ENCODE results near the gene ANGPT4. TPM values are rescaled to one million over a fixed set of nuclear protein-coding genes. Genes with fewer than 3 reads are reported as not detected.
A peak's percentile ranks its signal among the peaks of the same experiment; 100 is the strongest.

ANGPT4 gene
- total and polyA plus RNA-seq, 9 of the 15 experiments (the other 6 are each of a cell fraction or from before 2014, with no cell fraction given): not detected

DNA sequence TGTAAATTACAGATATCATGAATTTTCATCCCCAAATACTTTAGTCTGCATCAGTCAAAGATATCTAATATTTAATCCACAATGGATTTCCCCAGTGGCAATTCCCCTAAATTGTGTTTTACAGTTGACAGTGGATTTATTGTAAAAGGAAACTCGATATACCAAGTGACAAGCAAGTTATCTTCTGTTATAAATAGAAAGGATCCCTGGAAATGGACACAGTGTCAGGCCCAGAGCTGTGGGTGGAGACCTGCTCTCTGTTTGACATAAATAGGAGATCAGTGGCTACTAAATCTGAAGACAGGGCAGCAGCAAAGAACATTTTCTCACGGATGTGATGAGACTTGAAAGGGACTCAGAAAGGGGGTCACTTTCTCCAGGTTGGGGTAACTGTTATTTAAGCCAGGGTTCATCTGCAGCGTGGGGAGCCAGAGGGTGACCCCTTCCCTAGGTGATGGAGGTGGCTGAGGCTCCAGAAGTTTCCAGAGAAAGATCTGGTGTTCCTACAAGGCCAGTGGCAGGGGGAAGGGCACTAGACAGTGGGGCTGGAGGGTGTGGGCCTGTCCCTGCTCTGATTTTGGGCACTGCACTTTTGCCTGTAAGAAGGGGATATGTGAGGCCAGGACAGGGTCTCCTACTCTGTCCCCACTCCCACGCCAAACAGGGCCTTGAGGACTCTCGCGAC, 94.9 kb downstream of the ANGPT4 start:
- H3K27me3 ChIP-seq (ENCODE audit: control insufficient read depth in 2 of 2, insufficient read depth in 2 of 2, low read length in 2 of 2): no peaks in the 10 kb centered on the region
- peak overlapping the region; percentile 26; the same call in 1 of the 2 replicates for H2AFZ ChIP-seq (ENCODE audit: low read depth, low read length)
- H3K9me1 ChIP-seq (ENCODE audit: control insufficient read depth, insufficient read depth, low read length): no peaks in the 10 kb centered on the region
- DNase-seq (ENCODE audit: extremely low read depth in 1 of 4, low spot score in 3 of 4) (peak in 1 of 4 experiments; percentile 55), FAIRE-seq (no peak), ATAC-seq (peak; percentile 18; the same call in 1 of the 3 replicates)
- no peaks in the 10 kb centered on the region for H3K36me3 ChIP-seq (ENCODE audit: control insufficient read depth, insufficient read depth, low read length)
- 7% methylated on average over 3 of the region's 6 CpGs for WGBS (ENCODE audit: insufficient coverage, low coverage, missing lambda C conversion rate)
- peaks cover 22 to 35% of the 10 kb centered on the region in 2 experiments for H3K4me1 ChIP-seq (replicated peaks in 1 of 2; ENCODE audit: control insufficient read depth in 2 of 2, insufficient read depth in 2 of 2, low read length in 2 of 2)
- intact Hi-C loops (cut with micrococcal nuclease) (no loop called here), in situ Hi-C loops (cut with MboI) (no loop called here)
- TF ChIP-seq SIRT6 (IDR thresholded peaks at IDR 0.05; ENCODE audit: low read depth, low read length) (no peak), XRCC4 (IDR thresholded peaks at IDR 0.05; ENCODE audit: extremely low read depth, insufficient read depth, insufficient read length) (no peak), MEIS2 (IDR thresholded peaks at IDR 0.05; ENCODE audit: partially characterized antibody) (peak; percentile 30)
- peak overlapping the region; percentile 29 for H3K4me2 ChIP-seq (ENCODE audit: insufficient read depth, low read length)
- H3K27ac ChIP-seq (ENCODE audit: extremely low read depth, low read depth, low read length): peak overlapping the region; percentile 28; the same call in 2 of the 3 replicates
- ChIA-PET POLR2A (interaction anchor here (1.1 kb wide), 1 partner anchor 12 kb away, joined by 3 read pairs; the partner anchor contains the start of gene FAM110A), CTCF (ENCODE audit: low intra/inter-chr PET ratio) (no interaction called here)
- peak overlapping the region in 1 of 2 experiments; percentile 82 for H3K9ac ChIP-seq (ENCODE audit: insufficient read depth in 1 of 2, low read depth in 2 of 2, low read length in 2 of 2)
- no peaks in the 10 kb centered on the region for H3K79me2 ChIP-seq (ENCODE audit: control insufficient read depth, insufficient read depth, low read length)
- no TSS peak for BruUV-seq (replicated peaks)
- H3K9me3 ChIP-seq (replicated peaks; ENCODE audit: control insufficient read depth, insufficient read depth, low read depth, low read length): peaks cover 4% of the 10 kb centered on the region
- H4K20me1 ChIP-seq (replicated peaks; ENCODE audit: control insufficient read depth, insufficient read depth, low read length): no peaks in the 10 kb centered on the region
- no peak overlapping the region for H3K4me3 ChIP-seq

- ATAC-seq: no peak
- intact Hi-C loops (cut with micrococcal nuclease): no loop called here
- no peak for DNase-seq (ENCODE audit: extremely low read depth in 1 of 4, low spot score in 3 of 4)
- Histone ChIP-seq H3K9me3 (replicated peaks; ENCODE audit: control insufficient read depth, insufficient read depth, low read depth, low read length) (no peaks in the 10 kb centered on the region), H3K79me2 (ENCODE audit: control insufficient read depth, insufficient read depth, low read length) (no peaks in the 10 kb centered on the region), H3K4me2 (ENCODE audit: insufficient read depth, low read length) (no peak overlapping the region), H3K27ac (ENCODE audit: extremely low read depth, low read depth, low read length) (no peak overlapping the region), H3K27me3 (ENCODE audit: control insufficient read depth in 2 of 2, insufficient read depth in 2 of 2, low read length in 2 of 2) (no peaks in the 10 kb centered on the region), H2AFZ (ENCODE audit: low read depth, low read length) (no peak overlapping the region), H3K9me1 (ENCODE audit: control insufficient read depth, insufficient read depth, low read length) (no peaks in the 10 kb centered on the region), H3K4me3 (no peak overlapping the region), H4K20me1 (replicated peaks; ENCODE audit: control insufficient read depth, insufficient read depth, low read length) (no peaks in the 10 kb centered on the region; the same call in 1 of the 2 replicates), H3K4me1 (replicated peaks in 1 of 2; ENCODE audit: control insufficient read depth in 2 of 2, insufficient read depth in 2 of 2, low read length in 2 of 2) (peaks cover 22 to 28% of the 10 kb centered on the region in 2 experiments), H3K9ac (ENCODE audit: insufficient read depth in 1 of 2, low read depth in 2 of 2, low read length in 2 of 2) (no peak overlapping the region), H3K36me3 (ENCODE audit: control insufficient read depth, insufficient read depth, low read length) (no peaks in the 10 kb centered on the region)
- ChIA-PET CTCF (ENCODE audit: low intra/inter-chr PET ratio) (no interaction called here), POLR2A (no interaction called here)
- TF ChIP-seq, protein P1, sequence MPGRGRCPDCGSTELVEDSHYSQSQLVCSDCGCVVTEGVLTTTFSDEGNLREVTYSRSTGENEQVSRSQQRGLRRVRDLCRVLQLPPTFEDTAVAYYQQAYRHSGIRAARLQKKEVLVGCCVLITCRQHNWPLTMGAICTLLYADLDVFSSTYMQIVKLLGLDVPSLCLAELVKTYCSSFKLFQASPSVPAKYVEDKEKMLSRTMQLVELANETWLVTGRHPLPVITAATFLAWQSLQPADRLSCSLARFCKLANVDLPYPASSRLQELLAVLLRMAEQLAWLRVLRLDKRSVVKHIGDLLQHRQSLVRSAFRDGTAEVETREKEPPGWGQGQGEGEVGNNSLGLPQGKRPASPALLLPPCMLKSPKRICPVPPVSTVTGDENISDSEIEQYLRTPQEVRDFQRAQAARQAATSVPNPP (IDR thresholded peaks at IDR 0.05; ENCODE audit: borderline replicate concordance, insufficient read depth, insufficient read length): no peak
- TF ChIP-seq, protein P2, sequence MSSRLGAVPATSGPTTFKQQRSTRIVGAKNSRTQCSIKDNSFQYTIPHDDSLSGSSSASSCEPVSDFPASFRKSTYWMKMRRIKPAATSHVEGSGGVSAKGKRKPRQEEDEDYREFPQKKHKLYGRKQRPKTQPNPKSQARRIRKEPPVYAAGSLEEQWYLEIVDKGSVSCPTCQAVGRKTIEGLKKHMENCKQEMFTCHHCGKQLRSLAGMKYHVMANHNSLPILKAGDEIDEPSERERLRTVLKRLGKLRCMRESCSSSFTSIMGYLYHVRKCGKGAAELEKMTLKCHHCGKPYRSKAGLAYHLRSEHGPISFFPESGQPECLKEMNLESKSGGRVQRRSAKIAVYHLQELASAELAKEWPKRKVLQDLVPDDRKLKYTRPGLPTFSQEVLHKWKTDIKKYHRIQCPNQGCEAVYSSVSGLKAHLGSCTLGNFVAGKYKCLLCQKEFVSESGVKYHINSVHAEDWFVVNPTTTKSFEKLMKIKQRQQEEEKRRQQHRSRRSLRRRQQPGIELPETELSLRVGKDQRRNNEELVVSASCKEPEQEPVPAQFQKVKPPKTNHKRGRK (tag; IDR thresholded peaks at IDR 0.05): peak; percentile 90
- no peak for TF ChIP-seq PCBP1 (IDR thresholded peaks at IDR 0.05; ENCODE audit: low read depth, low read length, poor library complexity, severe bottlenecking)
- in situ Hi-C loops (cut with MboI): no loop called here
- no peak for FAIRE-seq
- 89% methylated on average over 1 of the region's 3 CpGs for WGBS (ENCODE audit: insufficient coverage, low coverage, missing lambda C conversion rate)
- BruUV-seq (replicated peaks): no TSS peak
Observed at GRCh38 chr20:820323-820953, 95.7 kb downstream of the ANGPT4 start.

Data from K562 (cell line).